ENCODE measurements around the gene C2CD3. TPM values are rescaled to one million over a fixed set of nuclear protein-coding genes. Genes with fewer than 3 reads are reported as not detected.

Gene C2CD3
- total RNA-seq, 1 donor from 2014 or later, result 25.2 TPM

DNA sequence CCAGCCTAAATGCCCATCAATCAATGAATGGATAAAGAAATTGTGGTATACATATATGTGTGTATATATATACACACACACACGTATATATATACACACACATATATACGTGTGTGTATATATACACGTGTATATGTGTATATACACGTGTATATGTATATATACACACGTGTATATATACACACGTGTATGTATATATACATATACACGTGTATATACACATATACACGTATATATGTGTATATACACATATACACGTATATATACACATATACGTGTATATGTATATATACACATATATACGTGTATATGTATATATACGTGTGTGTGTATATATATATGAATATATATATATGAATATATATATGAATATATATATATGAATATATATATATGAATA lies 54.1 kb downstream of the C2CD3 start:
- Mint-ChIP-seq H3K27me3 (ENCODE audit: unreplicated experiment) (no peaks in the 10 kb centered on the region), H3K4me3 (ENCODE audit: unreplicated experiment) (no peak overlapping the region), H3K27ac (ENCODE audit: unreplicated experiment) (no peak overlapping the region), H3K36me3 (ENCODE audit: unreplicated experiment) (peaks cover 48% of the 10 kb centered on the region), H3K9me3 (ENCODE audit: unreplicated experiment) (peaks cover 21% of the 10 kb centered on the region), H3K4me1 (ENCODE audit: unreplicated experiment) (no peaks in the 10 kb centered on the region)
- TF ChIP-seq, protein P1, sequence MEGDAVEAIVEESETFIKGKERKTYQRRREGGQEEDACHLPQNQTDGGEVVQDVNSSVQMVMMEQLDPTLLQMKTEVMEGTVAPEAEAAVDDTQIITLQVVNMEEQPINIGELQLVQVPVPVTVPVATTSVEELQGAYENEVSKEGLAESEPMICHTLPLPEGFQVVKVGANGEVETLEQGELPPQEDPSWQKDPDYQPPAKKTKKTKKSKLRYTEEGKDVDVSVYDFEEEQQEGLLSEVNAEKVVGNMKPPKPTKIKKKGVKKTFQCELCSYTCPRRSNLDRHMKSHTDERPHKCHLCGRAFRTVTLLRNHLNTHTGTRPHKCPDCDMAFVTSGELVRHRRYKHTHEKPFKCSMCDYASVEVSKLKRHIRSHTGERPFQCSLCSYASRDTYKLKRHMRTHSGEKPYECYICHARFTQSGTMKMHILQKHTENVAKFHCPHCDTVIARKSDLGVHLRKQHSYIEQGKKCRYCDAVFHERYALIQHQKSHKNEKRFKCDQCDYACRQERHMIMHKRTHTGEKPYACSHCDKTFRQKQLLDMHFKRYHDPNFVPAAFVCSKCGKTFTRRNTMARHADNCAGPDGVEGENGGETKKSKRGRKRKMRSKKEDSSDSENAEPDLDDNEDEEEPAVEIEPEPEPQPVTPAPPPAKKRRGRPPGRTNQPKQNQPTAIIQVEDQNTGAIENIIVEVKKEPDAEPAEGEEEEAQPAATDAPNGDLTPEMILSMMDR (IDR thresholded peaks at IDR 0.05), result no peak
- no peak for DNase-seq (ENCODE audit: extremely low spot score, unreplicated experiment)

- H3K27me3 Mint-ChIP-seq (ENCODE audit: unreplicated experiment), result no peaks in the 10 kb centered on the region
- no peak overlapping the region for H3K4me3 Mint-ChIP-seq (ENCODE audit: unreplicated experiment)
- peaks cover 21% of the 10 kb centered on the region for H3K9me3 Mint-ChIP-seq (ENCODE audit: unreplicated experiment)
- H3K36me3 Mint-ChIP-seq (ENCODE audit: unreplicated experiment), result peaks cover 62% of the 10 kb centered on the region
- TF ChIP-seq, protein P1 (IDR thresholded peaks at IDR 0.05), result no peak
- H3K4me1 Mint-ChIP-seq (ENCODE audit: unreplicated experiment), result no peaks in the 10 kb centered on the region
- DNase-seq (ENCODE audit: extremely low spot score, unreplicated experiment), result no peak
- H3K27ac Mint-ChIP-seq (ENCODE audit: unreplicated experiment), result no peak overlapping the region
Observed at GRCh38 chr11:74112877-74113276, 57.9 kb downstream of the C2CD3 start.

DNA sequence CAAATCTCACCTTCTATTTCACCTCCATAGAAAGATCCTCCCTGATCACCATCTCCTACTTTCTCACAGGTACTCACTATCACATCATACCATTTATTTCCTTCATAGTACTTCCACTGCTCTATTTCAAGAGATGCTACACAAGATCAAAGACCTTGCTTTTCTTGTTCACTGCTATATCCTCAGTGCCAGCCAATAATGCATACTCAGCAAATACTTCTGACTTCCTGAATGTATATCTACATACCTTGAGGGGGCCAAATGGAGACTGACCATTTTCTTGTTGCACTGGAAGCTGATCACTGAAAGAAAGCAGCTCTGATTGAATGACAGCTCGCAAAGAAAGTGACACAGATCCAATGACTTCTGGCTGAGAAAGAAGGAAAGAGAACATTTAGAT lies 64.7 kb downstream of the C2CD3 start:
- TF ChIP-seq, protein P1 (IDR thresholded peaks at IDR 0.05), result no peak

DNA sequence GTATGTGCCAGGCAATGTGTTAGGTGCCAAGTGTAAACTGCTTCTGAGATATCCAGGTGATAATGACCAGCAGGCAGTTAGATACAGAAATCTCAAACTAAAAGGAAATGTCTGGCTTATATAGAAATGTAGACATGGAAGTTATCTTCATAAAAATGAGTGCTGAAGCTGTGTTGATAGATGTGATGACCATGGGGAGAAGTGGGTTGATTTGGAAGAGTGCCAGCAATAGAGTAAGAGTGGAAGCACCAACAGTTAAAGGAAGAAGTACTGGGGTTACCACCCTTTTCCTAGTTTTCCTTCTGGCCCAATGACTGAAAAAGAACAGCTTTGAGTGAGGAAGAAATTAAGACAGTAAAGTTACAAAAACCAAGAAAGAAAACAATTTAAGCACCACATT lies 68.5 kb downstream of the C2CD3 start:
- TF ChIP-seq, protein P1 (IDR thresholded peaks at IDR 0.05), result no peak
- no peaks in the 10 kb centered on the region for H3K27me3 Mint-ChIP-seq (ENCODE audit: unreplicated experiment)
- no peak for DNase-seq (ENCODE audit: extremely low spot score, unreplicated experiment)
- no peaks in the 10 kb centered on the region for H3K4me1 Mint-ChIP-seq (ENCODE audit: unreplicated experiment)
- no peak overlapping the region for H3K4me3 Mint-ChIP-seq (ENCODE audit: unreplicated experiment)
- H3K36me3 Mint-ChIP-seq (ENCODE audit: unreplicated experiment), result peaks cover 58% of the 10 kb centered on the region
- H3K27ac Mint-ChIP-seq (ENCODE audit: unreplicated experiment), result no peak overlapping the region
- H3K9me3 Mint-ChIP-seq (ENCODE audit: unreplicated experiment), result no peaks in the 10 kb centered on the region

More for the DNA sequence above, 64.7 kb downstream of the C2CD3 start:
- no peak for DNase-seq (ENCODE audit: extremely low spot score, unreplicated experiment)
- H3K36me3 Mint-ChIP-seq (ENCODE audit: unreplicated experiment), result peaks cover 53% of the 10 kb centered on the region
- H3K27ac Mint-ChIP-seq (ENCODE audit: unreplicated experiment), result no peak overlapping the region
- H3K4me3 Mint-ChIP-seq (ENCODE audit: unreplicated experiment), result no peak overlapping the region
- no peaks in the 10 kb centered on the region for H3K9me3 Mint-ChIP-seq (ENCODE audit: unreplicated experiment)
- H3K27me3 Mint-ChIP-seq (ENCODE audit: unreplicated experiment), result no peaks in the 10 kb centered on the region
- H3K4me1 Mint-ChIP-seq (ENCODE audit: unreplicated experiment), result no peaks in the 10 kb centered on the region

DNA sequence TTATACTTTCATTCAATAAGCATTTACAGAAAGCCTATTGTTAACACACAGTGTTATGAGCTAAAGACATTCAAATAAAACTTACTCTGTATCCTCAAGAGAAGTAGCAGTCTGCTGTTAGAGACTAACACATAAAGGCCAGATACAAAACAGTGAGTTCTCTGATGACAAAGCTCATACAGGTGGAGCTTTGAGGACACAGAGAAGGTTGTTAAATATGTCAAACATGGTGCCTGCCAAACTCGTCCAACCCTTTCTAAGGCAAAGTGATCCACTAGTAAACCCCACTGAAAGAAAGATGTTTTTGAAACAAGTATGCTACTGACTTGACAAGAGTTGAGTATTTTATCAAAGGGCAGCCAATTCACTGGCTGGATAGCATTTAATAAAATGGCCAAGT lies 70.1 kb downstream of the C2CD3 start:
- no peaks in the 10 kb centered on the region for H3K27me3 Mint-ChIP-seq (ENCODE audit: unreplicated experiment)
- H3K4me3 Mint-ChIP-seq (ENCODE audit: unreplicated experiment), result no peak overlapping the region
- no peak for DNase-seq (ENCODE audit: extremely low spot score, unreplicated experiment)
- H3K4me1 Mint-ChIP-seq (ENCODE audit: unreplicated experiment), result no peaks in the 10 kb centered on the region
- no peaks in the 10 kb centered on the region for H3K9me3 Mint-ChIP-seq (ENCODE audit: unreplicated experiment)
- peaks cover 61% of the 10 kb centered on the region for H3K36me3 Mint-ChIP-seq (ENCODE audit: unreplicated experiment)
- H3K27ac Mint-ChIP-seq (ENCODE audit: unreplicated experiment), result no peak overlapping the region
- TF ChIP-seq, protein P1 (IDR thresholded peaks at IDR 0.05), result no peak

Data from osteocyte (in vitro differentiated cells).